Neural crest cell (in vitro differentiated cells): ENCODE data around the gene HOXB1. TPM values are rescaled to one million over a fixed set of nuclear protein-coding genes. Genes with fewer than 3 reads are reported as not detected.
A peak's percentile ranks its signal among the peaks of the same experiment; 100 is the strongest.

Source experiments
- DNase-seq: peaks from one replicate; pipeline ENCODE4 v3.0.0; 2021; ENCODE audit warnings: low read depth, mixed read lengths, low spot score
- H3K27ac Mint-ChIP-seq: one replicate; pipeline ENCODE4 v1.8.0; 2021; ENCODE audit warnings: mild to moderate bottlenecking, mixed read lengths; ENCODE audit not compliant: unreplicated experiment
- H3K27me3 Mint-ChIP-seq: 2 replicates; pipeline ENCODE4 v1.8.0; 2021; ENCODE audit warnings: low read depth, mild to moderate bottlenecking, mixed read lengths
- H3K36me3 Mint-ChIP-seq: 2 replicates; pipeline ENCODE4 v1.8.0; 2021; ENCODE audit warnings: low read depth, mild to moderate bottlenecking, mixed read lengths
- H3K4me1 Mint-ChIP-seq: 2 replicates; pipeline ENCODE4 v1.8.0; 2021; ENCODE audit warnings: mixed read lengths
- H3K4me3 Mint-ChIP-seq: one replicate; pipeline ENCODE4 v1.8.0; 2021; ENCODE audit warnings: mild to moderate bottlenecking, mixed read lengths
- H3K9me3 Mint-ChIP-seq: 2 replicates; pipeline ENCODE4 v1.8.0; 2021; ENCODE audit warnings: mixed read lengths
- CTCF ChIP-seq: fragments of 200-600 bp; sonication (generic); conservative IDR thresholded peaks from 2 replicates; pipeline ENCODE4 v1.5.0; 2021; ENCODE audit warnings: antibody characterized with exemption, mild to moderate bottlenecking
- total RNA-seq: library from RNA; stranded (reverse); gene quantifications from 2 replicates; pipeline ENCODE4 v1.2.1, GENCODE V29; 2021

Gene HOXB1
- total RNA-seq, 1 donor from 2014 or later = 3.6 TPM

- no peak for DNase-seq
- no peak overlapping the region for H3K27ac Mint-ChIP-seq
- H3K4me1 Mint-ChIP-seq = peaks cover 45% of the 10 kb centered on the region
- no peaks in the 10 kb centered on the region for H3K9me3 Mint-ChIP-seq
- H3K27me3 Mint-ChIP-seq = peaks cover 98% of the 10 kb centered on the region
- TF ChIP-seq CTCF = no peak
- H3K4me3 Mint-ChIP-seq = peak overlapping the region; percentile 43
- H3K36me3 Mint-ChIP-seq = no peaks in the 10 kb centered on the region
Observed at GRCh38 chr17:48527547-48527932, 3.3 kb downstream of the HOXB1 start.

- Mint-ChIP-seq H3K27ac (no peak overlapping the region), H3K4me3 (no peak overlapping the region), H3K27me3 (peaks cover 98% of the 10 kb centered on the region), H3K36me3 (no peaks in the 10 kb centered on the region), H3K9me3 (no peaks in the 10 kb centered on the region), H3K4me1 (peaks cover 50% of the 10 kb centered on the region)
- TF ChIP-seq CTCF = no peak
- no peak for DNase-seq
Observed at GRCh38 chr17:48526608-48527546, 3.9 kb downstream of the HOXB1 start.

- peak; percentile 50 for TF ChIP-seq CTCF
- no peak for DNase-seq
- Mint-ChIP-seq H3K27me3 (peaks cover 92% of the 10 kb centered on the region), H3K4me1 (peaks cover 28% of the 10 kb centered on the region), H3K4me3 (no peak overlapping the region), H3K9me3 (no peaks in the 10 kb centered on the region), H3K27ac (no peak overlapping the region), H3K36me3 (no peaks in the 10 kb centered on the region)
Observed at GRCh38 chr17:48523010-48523409, 7.8 kb downstream of the HOXB1 start.

- Mint-ChIP-seq H3K27me3 (peaks cover 92% of the 10 kb centered on the region), H3K4me3 (no peak overlapping the region)
- no peak for TF ChIP-seq CTCF
Observed at GRCh38 chr17:48522031-48522653, 8.7 kb downstream of the HOXB1 start.

GRCh38 chr17:48520631-48521079 lies 10.2 kb downstream of the HOXB1 start:
- no peak for DNase-seq
- Mint-ChIP-seq H3K4me1 (peaks cover 13% of the 10 kb centered on the region), H3K4me3 (no peak overlapping the region), H3K9me3 (no peaks in the 10 kb centered on the region), H3K36me3 (no peaks in the 10 kb centered on the region), H3K27ac (no peak overlapping the region), H3K27me3 (peaks cover 92% of the 10 kb centered on the region)
- TF ChIP-seq CTCF = no peak

More at GRCh38 chr17:48522031-48522653, 8.7 kb downstream of the HOXB1 start:
- H3K9me3 Mint-ChIP-seq = no peaks in the 10 kb centered on the region
- H3K36me3 Mint-ChIP-seq = no peaks in the 10 kb centered on the region
- peaks cover 23% of the 10 kb centered on the region for H3K4me1 Mint-ChIP-seq
- no peak overlapping the region for H3K27ac Mint-ChIP-seq
- DNase-seq = no peak
